GM10847 (cell line): ENCODE results near the gene ANO10.

ENCODE experiments used
- POLR2A ChIP-seq: IDR thresholded peaks from 2 replicates; pipeline ENCODE4 v1.6.1; 2011; ENCODE audit not compliant: insufficient read length; ENCODE audit errors: extremely low read depth

Gene ANO10

DNA sequence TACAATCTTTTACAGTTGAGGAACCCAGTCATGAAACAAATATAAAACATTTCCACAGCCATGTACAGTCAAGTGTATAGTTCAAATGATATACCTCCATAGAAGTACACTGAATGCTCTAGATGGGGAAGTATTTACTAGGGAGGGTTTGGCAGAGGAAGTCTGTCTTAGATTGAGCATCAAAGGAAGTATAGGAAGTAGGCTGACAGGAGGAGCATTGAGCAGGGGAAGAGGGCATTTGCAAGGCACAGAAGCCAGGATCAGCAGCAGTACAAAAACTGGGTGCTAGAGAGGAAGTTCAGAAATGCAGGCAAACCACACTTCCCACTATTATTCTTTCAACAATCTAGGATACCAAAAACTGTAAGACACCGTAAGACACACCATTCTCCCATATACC lies 122.6 kb downstream of the ANO10 start:
- TF ChIP-seq POLR2A = no peak

DNA sequence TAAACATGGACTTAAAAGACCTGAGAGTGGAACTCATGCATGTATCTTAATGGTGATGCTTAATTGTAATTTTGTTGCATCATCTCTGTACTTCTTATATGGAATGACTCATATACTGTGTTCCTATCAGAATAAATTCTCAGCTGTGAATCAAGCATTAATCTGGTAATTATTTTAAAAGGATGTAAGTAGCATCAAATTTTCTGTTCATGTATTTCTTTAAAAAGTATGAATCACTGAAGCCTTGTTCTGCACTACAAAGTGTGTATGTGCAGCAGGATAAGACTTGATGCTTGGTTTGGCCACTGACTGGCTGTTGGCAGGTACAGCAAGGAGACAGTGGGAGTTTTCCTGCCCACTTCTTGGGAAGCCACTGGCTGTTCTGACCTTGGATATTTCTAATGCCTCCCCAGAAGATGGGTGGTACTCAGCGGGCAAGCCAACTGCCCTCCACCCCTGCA lies 123.9 kb downstream of the ANO10 start:
- no peak for TF ChIP-seq POLR2A

GRCh38 chr3:43497422-43497821 lies 124.4 kb downstream of the ANO10 start:
- no peak for TF ChIP-seq POLR2A

DNA sequence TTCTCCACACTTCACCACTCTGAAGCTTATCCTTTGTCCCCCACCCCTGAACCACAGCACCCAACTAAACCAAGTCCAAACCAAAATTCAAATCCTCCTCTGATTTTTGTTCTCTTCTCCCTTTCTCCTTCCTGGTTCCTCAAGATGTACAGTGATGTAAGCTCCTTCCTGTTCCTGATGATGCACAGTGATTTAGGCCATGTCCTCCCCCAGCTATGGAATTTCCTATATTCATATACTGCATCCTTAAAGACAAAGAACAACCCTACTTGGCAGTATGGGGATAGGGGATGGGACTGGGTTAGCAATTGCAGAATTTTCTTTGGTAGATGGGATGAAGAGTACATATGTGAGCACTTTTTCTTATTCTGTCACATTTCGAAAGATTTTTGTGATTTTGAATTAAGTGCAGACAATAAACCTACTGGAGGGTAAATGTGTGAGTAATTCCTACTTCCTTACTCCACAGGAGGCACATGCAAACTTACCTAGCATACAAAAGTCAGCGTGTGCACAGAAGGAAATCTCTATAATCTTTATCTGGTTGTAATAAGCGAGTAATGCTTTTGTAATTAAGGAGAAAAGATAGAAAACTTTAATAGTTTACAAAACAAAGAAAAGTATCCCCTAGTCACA lies 125.0 kb downstream of the ANO10 start:
- TF ChIP-seq POLR2A = no peak

GRCh38 chr3:43490640-43491185 lies 131.1 kb downstream of the ANO10 start:
- no peak for TF ChIP-seq POLR2A

DNA sequence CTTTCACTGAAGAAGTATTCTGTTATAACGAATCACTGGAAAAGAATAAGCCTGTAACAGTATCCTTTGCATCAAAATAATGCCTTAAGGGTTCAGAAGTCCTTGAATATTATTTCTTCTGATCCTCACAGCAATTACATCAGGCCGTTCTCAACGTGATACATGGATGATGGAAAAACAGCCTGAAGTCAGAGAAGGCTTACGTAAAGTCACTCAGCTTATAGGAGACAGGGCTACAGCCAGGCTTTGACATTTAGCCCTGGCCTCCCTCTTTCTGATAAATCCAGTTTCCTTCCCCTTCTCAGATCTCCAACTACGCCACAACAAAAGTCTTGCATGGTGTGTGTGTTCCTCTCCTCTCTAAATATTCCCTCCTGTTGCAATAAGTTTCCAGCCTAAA lies 131.9 kb downstream of the ANO10 start:
- no peak for TF ChIP-seq POLR2A

- no peak for TF ChIP-seq POLR2A
Observed at GRCh38 chr3:43485931-43486330, 135.9 kb downstream of the ANO10 start.

GRCh38 chr3:43484926-43485488 lies 136.8 kb downstream of the ANO10 start:
- TF ChIP-seq POLR2A = no peak

- TF ChIP-seq POLR2A = no peak
Observed at GRCh38 chr3:43481375-43481774, 140.4 kb downstream of the ANO10 start.

DNA sequence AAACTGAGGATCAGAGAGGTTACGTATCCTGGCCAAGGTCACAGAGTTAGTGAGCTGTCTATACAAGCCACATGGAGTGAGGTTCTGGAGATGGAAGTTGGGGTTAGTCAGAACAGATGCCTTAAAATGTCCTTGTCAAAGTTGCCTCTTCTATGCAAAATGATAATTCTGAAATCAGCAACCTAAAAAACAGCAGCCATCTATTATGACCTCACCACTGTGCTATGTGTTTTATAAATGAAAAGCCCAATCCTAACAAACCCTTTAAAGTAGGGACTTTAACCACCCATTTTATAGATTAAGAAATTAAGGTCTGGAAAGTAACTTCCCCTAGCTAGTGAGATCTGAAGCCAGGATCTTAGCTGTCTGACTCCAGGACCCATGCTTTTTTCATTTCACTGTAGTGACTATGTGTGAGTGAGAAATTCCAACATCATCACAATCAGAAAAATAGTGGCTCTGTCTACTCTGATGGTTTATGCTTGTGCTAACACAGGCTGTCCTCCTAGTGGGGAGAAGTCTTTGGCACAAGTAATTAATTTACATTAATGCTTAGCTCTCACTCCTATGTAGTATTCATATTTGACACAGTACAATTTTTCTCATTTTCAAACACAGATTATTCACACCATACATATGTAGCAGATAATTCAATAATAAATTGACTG lies 143.6 kb downstream of the ANO10 start:
- TF ChIP-seq POLR2A = no peak

- TF ChIP-seq POLR2A = no peak
Observed at GRCh38 chr3:43477600-43477999, 144.2 kb downstream of the ANO10 start.

DNA sequence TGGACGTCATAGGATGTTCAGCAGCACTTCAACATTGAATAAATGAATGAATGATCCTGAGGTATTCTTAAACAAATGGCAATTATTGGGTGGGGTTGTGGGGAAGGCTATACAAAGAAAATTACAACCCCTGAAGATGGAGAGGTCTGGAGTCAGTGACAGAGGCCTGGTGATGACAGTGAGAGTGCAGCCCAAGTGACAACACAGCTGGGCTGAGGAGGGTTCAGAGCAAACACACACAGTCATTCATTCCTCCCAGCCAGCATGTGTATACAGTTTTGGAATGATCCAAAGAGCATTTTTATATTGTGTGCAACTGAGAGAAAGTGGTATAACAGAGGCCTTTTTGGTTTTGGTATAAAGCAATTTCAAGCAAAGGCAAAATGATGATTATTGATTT lies 148.1 kb downstream of the ANO10 start:
- no peak for TF ChIP-seq POLR2A

DNA sequence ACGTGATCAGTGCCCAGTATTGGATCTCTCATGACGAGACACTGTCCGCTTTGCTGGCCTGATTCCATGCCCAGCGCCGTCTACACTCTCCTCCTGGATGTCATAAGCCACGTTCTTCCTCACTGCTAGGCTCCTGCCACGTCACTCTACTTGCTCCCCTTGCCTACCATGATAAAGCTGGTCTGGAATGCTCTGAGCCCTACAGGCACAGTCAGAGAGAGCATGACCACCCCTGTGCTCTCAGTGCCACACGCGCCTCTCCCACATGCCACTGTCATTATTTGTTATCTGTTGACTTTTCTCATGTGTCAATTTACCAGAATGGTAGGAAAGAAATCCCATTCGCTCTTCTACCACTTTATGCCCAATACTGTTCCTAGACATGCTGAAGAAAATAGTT lies 148.6 kb downstream of the ANO10 start:
- no peak for TF ChIP-seq POLR2A

DNA sequence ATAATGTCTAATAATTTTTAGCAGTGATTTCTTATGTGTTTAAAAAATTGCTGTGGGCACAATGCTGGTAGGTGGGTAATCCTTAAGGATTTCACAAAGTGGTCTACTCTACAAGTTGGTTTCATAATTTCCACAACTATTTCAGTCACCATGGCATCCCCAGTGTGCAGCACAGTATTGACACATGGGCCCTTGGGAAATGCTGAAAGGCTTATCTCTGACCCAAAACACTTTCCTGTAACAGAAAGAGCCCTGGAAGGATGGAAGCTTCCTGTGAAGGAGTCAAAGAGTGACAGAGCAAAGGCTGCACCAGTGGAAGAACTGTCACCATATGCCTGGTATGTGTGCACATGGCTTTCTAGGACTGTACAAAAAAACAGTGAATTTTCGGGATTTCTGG lies 153.7 kb downstream of the ANO10 start:
- no peak for TF ChIP-seq POLR2A

GRCh38 chr3:43465109-43465508 lies 156.7 kb downstream of the ANO10 start:
- no peak for TF ChIP-seq POLR2A

- TF ChIP-seq POLR2A = no peak
Observed at GRCh38 chr3:43461345-43461744, 160.5 kb downstream of the ANO10 start.
